Trophoblast cell (in vitro differentiated cells and primary cell): ENCODE measurements around the gene ATXN1.

Experiments used
- DNase-seq, 2 donors: peaks; one replicate each; pipeline ENCODE4 v3.0.0-alpha.2; 2016
- H2AFZ ChIP-seq: 2 replicates; pipeline ENCODE4 v1.6.1; 2013; ENCODE audit warnings: low read length, moderate library complexity, mild to moderate bottlenecking; ENCODE audit not compliant: insufficient read depth, poor library complexity
- H2AK5ac ChIP-seq: 2 replicates; pipeline ENCODE4 v1.6.1; 2013; ENCODE audit warnings: mild to moderate bottlenecking, low read length
- H2BK120ac ChIP-seq: 2 replicates; pipeline ENCODE4 v1.6.1; 2013; ENCODE audit warnings: low read length, mild to moderate bottlenecking, moderate library complexity; ENCODE audit not compliant: insufficient read depth, poor library complexity
- H2BK12ac ChIP-seq: 2 replicates; pipeline ENCODE4 v1.6.1; 2013; ENCODE audit warnings: mild to moderate bottlenecking, low read length, moderate library complexity
- H2BK5ac ChIP-seq: 2 replicates; pipeline ENCODE4 v1.6.1; 2013; ENCODE audit warnings: low read length, low read depth, moderate library complexity, mild to moderate bottlenecking; ENCODE audit not compliant: poor library complexity
- H3K14ac ChIP-seq: 2 replicates; pipeline ENCODE4 v1.6.1; 2013; ENCODE audit warnings: mild to moderate bottlenecking, low read length
- H3K18ac ChIP-seq: 2 replicates; pipeline ENCODE4 v1.6.1; 2013; ENCODE audit warnings: mild to moderate bottlenecking, low read length
- H3K23ac ChIP-seq: 2 replicates; pipeline ENCODE4 v1.6.1; 2013; ENCODE audit warnings: low read length
- H3K27ac ChIP-seq: 2 replicates; pipeline ENCODE4 v1.5.1; 2013; ENCODE audit warnings: low read depth, mild to moderate bottlenecking, inconsistent platforms, low read length, moderate library complexity
- H3K27me3 ChIP-seq: 2 replicates; pipeline ENCODE4 v1.6.1; 2013; ENCODE audit warnings: inconsistent platforms, mild to moderate bottlenecking, low read length, moderate library complexity; ENCODE audit not compliant: insufficient read depth
- H3K36me3 ChIP-seq, 2 experiments: 1 replicate in 1 of 2; 2 replicates in 1 of 2; pipeline ENCODE4 v1.6.1; 2013; ENCODE audit warnings: low read length in 2 of 2, mild to moderate bottlenecking in 2 of 2, moderate library complexity in 1 of 2; ENCODE audit not compliant: insufficient read depth in 2 of 2, control insufficient read depth in 1 of 2
- H3K4ac ChIP-seq: 2 replicates; pipeline ENCODE4 v1.6.1; 2013; ENCODE audit warnings: low read depth, mild to moderate bottlenecking, low read length, moderate library complexity
- H3K4me1 ChIP-seq, 2 experiments: 1 replicate in 1 of 2; 2 replicates in 1 of 2; pipeline ENCODE4 v1.6.1; 2013; ENCODE audit warnings: low read length in 2 of 2, mild to moderate bottlenecking in 2 of 2, moderate library complexity in 1 of 2; ENCODE audit not compliant: insufficient read depth in 2 of 2, control insufficient read depth in 1 of 2
- H3K4me2 ChIP-seq: 2 replicates; pipeline ENCODE4 v1.6.1; 2013; ENCODE audit warnings: inconsistent platforms, mild to moderate bottlenecking, low read length, moderate library complexity
- H3K4me3 ChIP-seq: 2 replicates; pipeline ENCODE4 v1.5.1; 2013; ENCODE audit warnings: mild to moderate bottlenecking, low read depth, low read length, inconsistent platforms
- H3K79me1 ChIP-seq: one replicate; pipeline ENCODE4 v1.6.1; 2013; ENCODE audit warnings: low read length
- H3K79me2 ChIP-seq: 2 replicates; pipeline ENCODE4 v1.6.1; 2013; ENCODE audit warnings: low read length, mild to moderate bottlenecking; ENCODE audit not compliant: control insufficient read depth, insufficient read depth, poor library complexity
- H3K9ac ChIP-seq: 2 replicates; pipeline ENCODE4 v1.6.1; 2013; ENCODE audit warnings: mild to moderate bottlenecking, low read length
- H3K9me3 ChIP-seq: 2 replicates; pipeline ENCODE4 v1.6.1; 2013; ENCODE audit warnings: low read depth, mild to moderate bottlenecking, control low read depth, inconsistent platforms, low read length; ENCODE audit not compliant: insufficient read depth
- H4K12ac ChIP-seq: 2 replicates; pipeline ENCODE4 v1.6.1; 2013; ENCODE audit warnings: low read depth, mild to moderate bottlenecking, low read length, moderate library complexity
- H4K8ac ChIP-seq: 2 replicates; pipeline ENCODE4 v1.6.1; 2013; ENCODE audit warnings: low read depth, mild to moderate bottlenecking, low read length, moderate library complexity
- H4K91ac ChIP-seq: one replicate; pipeline ENCODE4 v1.6.1; 2013; ENCODE audit warnings: low read depth, mild to moderate bottlenecking, low read length, moderate library complexity
- WGBS: extraction: QIAGEN DNeasy Blood & Tissue Kit; methylation state at CpG from one replicate; pipeline ENCODE4 v1.1.7; 2013; ENCODE audit warnings: missing lambda C conversion rate; ENCODE audit not compliant: insufficient read length, insufficient coverage; ENCODE audit errors: extremely low coverage; 5-methylcytosine and 5-hydroxymethylcytosine counted together

Gene ATXN1

DNA sequence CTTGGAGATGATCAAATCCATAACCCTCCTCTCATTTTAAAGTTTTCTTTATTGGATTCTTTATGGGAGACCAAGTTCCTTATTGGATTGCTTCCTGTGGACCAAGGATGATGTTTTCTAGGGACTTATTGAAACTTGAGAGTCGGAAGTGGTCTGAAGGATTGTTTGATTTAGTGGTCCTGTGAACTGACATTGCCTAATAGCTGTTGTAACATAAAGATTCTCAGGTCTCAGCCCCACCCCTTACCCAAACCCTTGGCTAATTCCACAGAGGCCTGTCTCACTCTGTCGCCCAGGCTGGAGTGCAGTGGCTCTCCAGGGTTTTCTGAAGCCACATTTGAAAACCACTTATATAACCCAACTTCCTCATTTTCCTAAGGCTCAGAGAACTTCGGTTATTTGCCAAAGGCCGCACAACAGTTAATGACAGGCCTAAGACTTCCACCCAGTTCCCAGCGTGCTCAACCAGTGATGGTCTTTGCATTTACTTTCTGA, 77.0 kb downstream of the ATXN1 start:
- peak in 1 of 2 donors; percentile 25 for DNase-seq
- no peaks in the 10 kb centered on the region for H3K79me2 ChIP-seq
- H3K4me2 ChIP-seq = no peak overlapping the region
- no peak overlapping the region for H2AK5ac ChIP-seq
- no peak overlapping the region for H2BK12ac ChIP-seq
- no peaks in the 10 kb centered on the region for H3K27me3 ChIP-seq
- H3K4ac ChIP-seq = no peak overlapping the region
- H3K4me3 ChIP-seq = no peak overlapping the region
- WGBS = no CpG with 5 or more reads among the region's 5 CpGs
- H3K9me3 ChIP-seq = no peaks in the 10 kb centered on the region
- H3K27ac ChIP-seq = no peak overlapping the region
- H3K23ac ChIP-seq = no peak overlapping the region
- no peak overlapping the region for H3K9ac ChIP-seq
- no peak overlapping the region for H3K14ac ChIP-seq
- no peak overlapping the region for H3K18ac ChIP-seq
- no peak overlapping the region for H2BK120ac ChIP-seq
- H2AFZ ChIP-seq = no peak overlapping the region
- H4K8ac ChIP-seq = no peak overlapping the region
- H4K12ac ChIP-seq = no peak overlapping the region
- no peaks in the 10 kb centered on the region for H3K79me1 ChIP-seq
- H3K4me1 ChIP-seq = peaks cover 0 to 3% of the 10 kb centered on the region in 2 experiments
- no peak overlapping the region for H4K91ac ChIP-seq
- no peaks in the 10 kb centered on the region for H3K36me3 ChIP-seq
- H2BK5ac ChIP-seq = no peak overlapping the region

DNA sequence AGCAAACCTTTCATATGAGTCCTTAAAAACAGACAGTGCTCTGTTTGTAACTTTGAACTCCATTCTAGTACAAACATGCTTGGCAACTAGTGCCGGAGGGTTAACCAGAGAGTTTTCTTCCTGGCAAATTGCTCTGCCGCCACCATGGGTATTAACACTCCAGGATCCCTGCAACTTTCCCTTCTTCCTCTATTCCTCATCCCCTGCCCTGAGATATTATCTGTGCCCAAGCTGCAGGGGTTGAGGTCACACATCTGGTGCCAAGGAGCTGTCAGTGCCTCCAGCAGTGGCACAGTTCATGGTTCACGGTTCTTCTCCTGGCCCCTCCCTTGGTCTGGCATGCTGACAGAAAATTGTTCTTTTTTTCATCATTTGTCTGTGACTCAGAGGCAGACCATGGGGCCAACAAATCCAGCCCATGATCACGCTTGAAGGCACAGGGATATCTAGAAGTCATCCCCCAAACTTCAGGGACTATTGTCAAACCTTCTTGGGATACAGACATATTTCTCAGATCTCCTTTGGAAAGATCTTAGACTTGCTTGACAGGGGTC, 77.5 kb downstream of the ATXN1 start:
- peak; percentile 38 to 53 for DNase-seq
- no peak overlapping the region for H2BK12ac ChIP-seq
- H3K27me3 ChIP-seq = no peaks in the 10 kb centered on the region
- H3K27ac ChIP-seq = no peak overlapping the region
- H3K79me2 ChIP-seq = no peaks in the 10 kb centered on the region
- H4K91ac ChIP-seq = no peak overlapping the region
- no peak overlapping the region for H4K8ac ChIP-seq
- H4K12ac ChIP-seq = no peak overlapping the region
- H2AK5ac ChIP-seq = no peak overlapping the region
- H3K18ac ChIP-seq = no peak overlapping the region
- H3K4me3 ChIP-seq = no peak overlapping the region
- H2BK120ac ChIP-seq = no peak overlapping the region
- no peak overlapping the region for H3K23ac ChIP-seq
- H3K14ac ChIP-seq = no peak overlapping the region
- peaks cover 0 to 3% of the 10 kb centered on the region in 2 experiments for H3K4me1 ChIP-seq
- H3K4me2 ChIP-seq = no peak overlapping the region
- H2AFZ ChIP-seq = no peak overlapping the region
- no CpG with 5 or more reads among the region's 4 CpGs for WGBS
- H3K36me3 ChIP-seq = no peaks in the 10 kb centered on the region
- H3K9me3 ChIP-seq = no peaks in the 10 kb centered on the region
- no peak overlapping the region for H3K4ac ChIP-seq
- H2BK5ac ChIP-seq = no peak overlapping the region
- no peaks in the 10 kb centered on the region for H3K79me1 ChIP-seq
- H3K9ac ChIP-seq = no peak overlapping the region

DNA sequence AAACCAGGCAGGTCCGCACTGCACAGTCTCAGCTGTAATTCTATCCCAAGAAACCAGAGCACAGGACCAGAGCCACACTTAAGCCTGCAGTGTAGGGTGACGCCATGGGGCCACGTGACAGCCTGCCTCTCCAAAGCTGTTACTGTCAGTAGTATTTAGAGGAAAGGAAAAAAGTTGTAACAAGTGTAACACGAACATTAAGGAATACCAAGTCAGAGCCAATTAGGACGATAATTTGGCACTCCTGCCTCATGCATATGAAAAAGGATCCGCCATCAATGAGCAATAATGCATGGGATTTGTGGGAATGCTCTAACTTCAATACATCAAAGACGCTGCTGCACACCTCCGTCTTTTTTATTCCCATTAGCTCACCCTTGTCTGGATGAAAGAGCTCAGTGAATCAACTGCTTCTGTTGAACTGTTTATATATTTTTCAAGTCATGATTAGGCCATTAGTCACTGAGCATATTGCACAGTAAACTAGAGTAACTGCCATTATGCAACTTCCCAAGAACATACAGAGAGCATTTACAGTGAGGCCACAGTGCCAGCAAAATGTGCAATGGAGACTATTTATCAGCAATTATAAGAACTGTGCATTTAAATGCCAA, 79.9 kb downstream of the ATXN1 start:
- H3K36me3 ChIP-seq = no peaks in the 10 kb centered on the region
- DNase-seq = peak; percentile 46 to 90
- no peak overlapping the region for H2AFZ ChIP-seq
- no peak overlapping the region for H2AK5ac ChIP-seq
- WGBS = no CpG with 5 or more reads among the region's 8 CpGs
- H4K8ac ChIP-seq = no peak overlapping the region
- no peaks in the 10 kb centered on the region for H3K79me2 ChIP-seq
- no peak overlapping the region for H3K18ac ChIP-seq
- no peaks in the 10 kb centered on the region for H3K27me3 ChIP-seq
- no peak overlapping the region for H2BK12ac ChIP-seq
- no peak overlapping the region for H3K27ac ChIP-seq
- H4K91ac ChIP-seq = no peak overlapping the region
- no peaks in the 10 kb centered on the region for H3K9me3 ChIP-seq
- no peak overlapping the region for H4K12ac ChIP-seq
- H3K4me2 ChIP-seq = no peak overlapping the region
- H3K23ac ChIP-seq = no peak overlapping the region
- no peak overlapping the region for H3K4me3 ChIP-seq
- no peak overlapping the region for H2BK5ac ChIP-seq
- H3K4ac ChIP-seq = no peak overlapping the region
- peaks cover 0 to 3% of the 10 kb centered on the region in 2 experiments for H3K4me1 ChIP-seq
- H3K14ac ChIP-seq = no peak overlapping the region
- no peaks in the 10 kb centered on the region for H3K79me1 ChIP-seq
- no peak overlapping the region for H3K9ac ChIP-seq
- H2BK120ac ChIP-seq = no peak overlapping the region

DNA sequence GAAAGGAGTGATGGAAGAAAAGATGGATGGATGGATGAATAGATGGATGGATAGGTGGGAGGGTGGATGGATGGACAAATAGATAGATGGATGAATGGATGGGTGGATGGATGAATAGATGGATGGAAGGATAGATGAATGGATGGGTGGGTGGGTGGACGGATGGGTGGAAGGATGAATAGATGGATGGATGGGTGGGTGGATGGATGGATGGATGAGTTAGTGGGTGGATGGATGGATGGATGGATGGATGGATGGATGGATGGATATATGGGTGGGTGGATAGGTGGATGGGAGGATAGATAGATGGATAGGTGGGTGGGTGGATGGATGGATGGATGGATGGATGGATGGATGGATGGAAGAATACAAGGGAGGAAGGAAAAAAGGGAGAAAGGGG, 82.2 kb downstream of the ATXN1 start:
- no peak overlapping the region for H3K4ac ChIP-seq
- no peak overlapping the region for H3K14ac ChIP-seq
- H3K36me3 ChIP-seq = no peaks in the 10 kb centered on the region
- no peak overlapping the region for H2BK5ac ChIP-seq
- no peaks in the 10 kb centered on the region for H3K79me2 ChIP-seq
- no peak overlapping the region for H2BK12ac ChIP-seq
- H2AFZ ChIP-seq = no peak overlapping the region
- no peak overlapping the region for H2AK5ac ChIP-seq
- no peak overlapping the region for H3K23ac ChIP-seq
- no peak overlapping the region for H4K12ac ChIP-seq
- no peak overlapping the region for H4K91ac ChIP-seq
- no peaks in the 10 kb centered on the region for H3K9me3 ChIP-seq
- H3K27ac ChIP-seq = no peak overlapping the region
- H4K8ac ChIP-seq = no peak overlapping the region
- 100% methylated on average over 1 of the region's 1 CpG for WGBS
- no peak overlapping the region for H3K4me2 ChIP-seq
- H3K9ac ChIP-seq = no peak overlapping the region
- H3K27me3 ChIP-seq = no peaks in the 10 kb centered on the region
- no peaks in the 10 kb centered on the region for H3K79me1 ChIP-seq
- no peak overlapping the region for H3K4me3 ChIP-seq
- no peak overlapping the region for H2BK120ac ChIP-seq
- peaks cover 2 to 3% of the 10 kb centered on the region in 2 experiments for H3K4me1 ChIP-seq
- no peak overlapping the region for H3K18ac ChIP-seq
- no peak for DNase-seq
